Suprapubic skin (tissue), 4 donors: ENCODE results near the gene KREMEN1. TPM values are rescaled to one million over a fixed set of nuclear protein-coding genes. Genes with fewer than 3 reads are reported as not detected.
A peak's percentile ranks its signal among the peaks of the same experiment; 100 is the strongest.

ENCODE experiments used
- DNase-seq, 2 donors: peaks; one replicate each; pipeline ENCODE4 v3.0.0-alpha.2; 2019; ENCODE audit warnings: low spot score in 2 of 2
- H3K27ac ChIP-seq: fragments of 200-600 bp; sonication (generic); one replicate; pipeline ENCODE4 v1.5.1; 2019
- H3K27me3 ChIP-seq: fragments of 200-600 bp; sonication (generic); one replicate; pipeline ENCODE4 v1.5.1; 2019
- H3K36me3 ChIP-seq: fragments of 200-600 bp; sonication (generic); one replicate; pipeline ENCODE4 v1.5.1; 2019
- H3K4me1 ChIP-seq: fragments of 200-600 bp; sonication (generic); one replicate; pipeline ENCODE4 v1.5.1; 2019
- H3K4me3 ChIP-seq: fragments of 200-600 bp; sonication (generic); one replicate; pipeline ENCODE4 v1.5.1; 2019; ENCODE audit warnings: mild to moderate bottlenecking
- H3K9me3 ChIP-seq: fragments of 200-600 bp; sonication (generic); one replicate; pipeline ENCODE4 v1.5.1; 2019
- CTCF ChIP-seq, 2 donors: fragments of 200-600 bp in 1 of 2; fragments of 450-650 bp in 1 of 2; sonication (generic) in 1 of 2; IDR thresholded peaks; one replicate each; pipeline ENCODE4 v1.5.1; 2016 to 2019; ENCODE audit warnings: antibody characterized with exemption in 2 of 2, mild to moderate bottlenecking in 1 of 2, moderate library complexity in 1 of 2
- EP300 ChIP-seq: sonication (generic); formaldehyde crosslinking; IDR thresholded peaks from one replicate; pipeline ENCODE4 v1.6.1; 2017; ENCODE audit warnings: antibody characterized with exemption
- POLR2A ChIP-seq, 2 donors: fragments of 450-650 bp; IDR thresholded peaks; one replicate each; pipeline ENCODE4 v1.6.1; 2017; ENCODE audit warnings: antibody characterized with exemption in 2 of 2, mild to moderate bottlenecking in 2 of 2, moderate library complexity in 2 of 2
- POLR2AphosphoS5 ChIP-seq, 3 donors: sonication (generic); formaldehyde crosslinking; IDR thresholded peaks; one replicate each; pipeline ENCODE4 v1.6.1; 2017; ENCODE audit warnings: antibody characterized with exemption in 3 of 3
- WGBS: methylation state at CpG from one replicate; pipeline ENCODE4 v1.1.5; 2018; 5-methylcytosine and 5-hydroxymethylcytosine counted together
- total RNA-seq, 4 donors: library from RNA; depleted of rRNA; stranded (reverse); fragments of >200 nt; gene quantifications; one replicate each; pipeline ENCODE4 v1.1.0, GENCODE V29; 2016

KREMEN1 gene
- total RNA-seq, 4 donors from 2014 or later = 51.6 to 71.1 (median 60.9) TPM

GRCh38 chr22:29087012-29087411 is 14.2 kb downstream of the KREMEN1 start:
- no peak overlapping the region for H3K27ac ChIP-seq
- no peaks in the 10 kb centered on the region for H3K36me3 ChIP-seq
- H3K4me3 ChIP-seq = no peak overlapping the region
- 83% methylated on average over 2 of the region's 2 CpGs for WGBS
- TF ChIP-seq POLR2A (IDR thresholded peaks at IDR 0.05) (no peak), POLR2AphosphoS5 (IDR thresholded peaks at IDR 0.05) (no peak), CTCF (IDR thresholded peaks at IDR 0.05) (no peak)
- H3K9me3 ChIP-seq = no peaks in the 10 kb centered on the region
- no peak for DNase-seq
- H3K4me1 ChIP-seq = peaks cover 11% of the 10 kb centered on the region
- H3K27me3 ChIP-seq = no peaks in the 10 kb centered on the region

GRCh38 chr22:29088809-29089208 is 16.0 kb downstream of the KREMEN1 start:
- WGBS = 92% methylated on average over 3 of the region's 3 CpGs
- Histone ChIP-seq H3K36me3 (no peaks in the 10 kb centered on the region), H3K4me3 (no peak overlapping the region), H3K4me1 (peaks cover 14% of the 10 kb centered on the region), H3K27ac (no peak overlapping the region), H3K27me3 (no peaks in the 10 kb centered on the region), H3K9me3 (no peaks in the 10 kb centered on the region)
- DNase-seq = no peak
- TF ChIP-seq POLR2A (IDR thresholded peaks at IDR 0.05) (no peak), CTCF (IDR thresholded peaks at IDR 0.05) (no peak), POLR2AphosphoS5 (IDR thresholded peaks at IDR 0.05) (no peak), EP300 (no peak)

GRCh38 chr22:29089507-29089906 is 16.7 kb downstream of the KREMEN1 start:
- Histone ChIP-seq H3K36me3 (no peaks in the 10 kb centered on the region), H3K27ac (no peak overlapping the region), H3K4me1 (peaks cover 19% of the 10 kb centered on the region), H3K4me3 (no peak overlapping the region), H3K27me3 (no peaks in the 10 kb centered on the region), H3K9me3 (no peaks in the 10 kb centered on the region)
- DNase-seq = no peak
- WGBS = 68% methylated on average over 3 of the region's 3 CpGs
- TF ChIP-seq CTCF (IDR thresholded peaks at IDR 0.05) = no peak
- no peak for TF ChIP-seq EP300
- TF ChIP-seq POLR2A (IDR thresholded peaks at IDR 0.05) = no peak
- TF ChIP-seq POLR2AphosphoS5 (IDR thresholded peaks at IDR 0.05) = no peak

- no peak for TF ChIP-seq EP300
- TF ChIP-seq CTCF (IDR thresholded peaks at IDR 0.05) = no peak
- TF ChIP-seq POLR2A (IDR thresholded peaks at IDR 0.05) = no peak
- no peak for TF ChIP-seq POLR2AphosphoS5 (IDR thresholded peaks at IDR 0.05)
- H3K4me1 ChIP-seq = peaks cover 19% of the 10 kb centered on the region
- H3K27ac ChIP-seq = no peak overlapping the region
- H3K9me3 ChIP-seq = no peaks in the 10 kb centered on the region
- H3K27me3 ChIP-seq = no peaks in the 10 kb centered on the region
- no peaks in the 10 kb centered on the region for H3K36me3 ChIP-seq
- DNase-seq = no peak
- H3K4me3 ChIP-seq = no peak overlapping the region
- 76% methylated on average over 3 of the region's 3 CpGs for WGBS
These were observed 17.2 kb downstream of the KREMEN1 start for GRCh38 chr22:29090039-29090438.

GRCh38 chr22:29092243-29092642 is 19.4 kb downstream of the KREMEN1 start:
- H3K27ac ChIP-seq = peak overlapping the region; percentile 30
- peaks cover 19% of the 10 kb centered on the region for H3K4me1 ChIP-seq
- H3K4me3 ChIP-seq = no peak overlapping the region
- H3K27me3 ChIP-seq = no peaks in the 10 kb centered on the region
- 83% methylated on average over 4 of the region's 4 CpGs for WGBS
- H3K9me3 ChIP-seq = no peaks in the 10 kb centered on the region
- TF ChIP-seq EP300 (no peak), CTCF (IDR thresholded peaks at IDR 0.05) (no peak), POLR2A (IDR thresholded peaks at IDR 0.05) (no peak), POLR2AphosphoS5 (IDR thresholded peaks at IDR 0.05) (no peak)
- peaks cover 8% of the 10 kb centered on the region for H3K36me3 ChIP-seq
- no peak for DNase-seq
